Daoy (cell line): ENCODE measurements around the gene ZNF358. TPM values are rescaled to one million over a fixed set of nuclear protein-coding genes. Genes with fewer than 3 reads are reported as not detected.

Experiments used
- DNase-seq: peaks from one replicate; pipeline ENCODE4 v3.0.0-alpha.2; 2015; ENCODE audit warnings: low read depth
- total RNA-seq: library from RNA; depleted of rRNA; stranded (reverse); fragments of >200 nt; shearing (Covaris generic); gene quantifications from 2 replicates; pipeline ENCODE4 v1.2.3, GENCODE V29; 2014; rRNA removed

Gene ZNF358
- total RNA-seq, result 16.9 and 37.6 TPM in 2 replicates

- peak; percentile 82 for DNase-seq
Measured at GRCh38 chr19:7515645-7516151, at the start of gene ZNF358. Gene ZNF358 (plus strand): TSS chr19:7516103. CDS start chr19:7519243, 3,140 bp downstream.

GRCh38 chr19:7467009-7467989, 48.6 kb upstream of the ZNF358 start:
- no peak for DNase-seq

DNA sequence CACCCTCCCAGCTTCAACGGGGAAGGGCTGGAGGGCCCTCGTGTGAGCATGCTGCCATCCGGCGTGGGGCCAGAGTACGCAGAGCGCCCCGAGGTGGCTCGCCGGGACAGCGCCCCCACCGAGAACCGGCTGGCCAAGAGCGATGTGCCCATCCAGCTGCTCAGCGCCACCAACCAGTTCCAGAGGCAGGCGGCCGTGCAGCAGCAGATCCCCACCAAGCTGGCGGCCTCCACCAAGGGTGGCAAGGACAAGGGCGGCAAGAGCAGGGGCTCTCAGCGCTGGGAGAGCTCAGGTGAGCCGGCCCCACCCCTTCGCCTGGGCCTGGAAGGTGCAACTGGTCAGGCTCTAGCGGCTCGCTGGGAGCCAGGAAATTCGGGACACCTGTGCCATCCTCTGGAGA, 47.1 kb upstream of the ZNF358 start:
- no peak for DNase-seq

DNA sequence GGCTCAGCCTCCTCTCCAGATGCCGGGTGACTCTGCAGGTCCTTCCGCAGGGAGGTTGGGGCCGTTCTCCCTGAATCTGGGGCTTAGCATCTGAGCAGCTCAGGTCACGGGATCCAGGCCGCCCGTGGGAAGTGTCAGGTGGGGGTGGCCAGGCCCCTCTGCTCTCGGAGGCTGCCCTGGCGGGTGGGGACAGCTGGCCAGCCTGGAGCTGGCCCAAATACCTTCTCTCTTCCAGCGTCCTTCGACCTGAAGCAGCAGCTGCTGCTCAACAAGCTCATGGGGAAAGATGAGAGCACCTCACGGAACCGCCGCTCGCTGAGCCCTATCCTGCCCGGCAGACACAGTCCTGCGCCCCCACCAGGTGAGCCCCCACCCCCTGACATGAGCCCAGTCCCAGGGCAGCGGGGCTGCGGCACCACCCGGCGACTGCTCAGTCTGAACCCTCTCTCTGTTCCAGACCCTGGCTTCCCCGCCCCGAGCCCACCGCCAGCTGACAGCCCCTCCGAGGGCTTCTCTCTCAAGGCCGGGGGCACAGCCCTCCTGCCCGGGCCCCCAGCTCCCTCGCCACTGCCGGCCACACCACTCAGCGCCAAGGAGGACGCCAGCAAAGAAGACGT, 46.1 kb upstream of the ZNF358 start:
- no peak for DNase-seq

GRCh38 chr19:7470540-7471305, 45.2 kb upstream of the ZNF358 start:
- DNase-seq, result no peak

GRCh38 chr19:7471696-7472615, 43.9 kb upstream of the ZNF358 start:
- DNase-seq, result no peak

DNA sequence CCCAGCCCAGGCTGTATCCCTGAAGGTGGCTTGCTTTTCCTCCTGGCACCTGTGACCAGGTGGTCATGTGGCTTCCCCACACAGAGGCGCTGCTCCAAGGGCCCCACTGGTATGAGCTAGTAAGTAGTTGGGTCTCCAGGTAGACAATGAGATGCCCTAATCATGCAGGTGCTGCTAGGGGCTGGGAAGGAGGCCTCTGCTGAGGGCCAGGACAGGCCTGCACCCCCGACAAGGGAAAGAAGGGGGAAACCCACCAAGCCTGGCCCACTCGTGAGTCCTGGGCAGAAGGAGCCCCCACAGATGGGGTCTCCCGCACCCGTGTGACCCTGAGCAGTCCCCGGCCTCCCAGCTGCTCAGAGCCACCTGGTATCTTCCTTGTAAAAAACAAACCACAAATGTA, 40.2 kb upstream of the ZNF358 start:
- no peak for DNase-seq

- no peak for DNase-seq
Measured at GRCh38 chr19:7476241-7476640, 39.7 kb upstream of the ZNF358 start.

GRCh38 chr19:7476777-7477494, 39.0 kb upstream of the ZNF358 start:
- DNase-seq, result no peak

GRCh38 chr19:7477758-7478157, 38.1 kb upstream of the ZNF358 start:
- no peak for DNase-seq

DNA sequence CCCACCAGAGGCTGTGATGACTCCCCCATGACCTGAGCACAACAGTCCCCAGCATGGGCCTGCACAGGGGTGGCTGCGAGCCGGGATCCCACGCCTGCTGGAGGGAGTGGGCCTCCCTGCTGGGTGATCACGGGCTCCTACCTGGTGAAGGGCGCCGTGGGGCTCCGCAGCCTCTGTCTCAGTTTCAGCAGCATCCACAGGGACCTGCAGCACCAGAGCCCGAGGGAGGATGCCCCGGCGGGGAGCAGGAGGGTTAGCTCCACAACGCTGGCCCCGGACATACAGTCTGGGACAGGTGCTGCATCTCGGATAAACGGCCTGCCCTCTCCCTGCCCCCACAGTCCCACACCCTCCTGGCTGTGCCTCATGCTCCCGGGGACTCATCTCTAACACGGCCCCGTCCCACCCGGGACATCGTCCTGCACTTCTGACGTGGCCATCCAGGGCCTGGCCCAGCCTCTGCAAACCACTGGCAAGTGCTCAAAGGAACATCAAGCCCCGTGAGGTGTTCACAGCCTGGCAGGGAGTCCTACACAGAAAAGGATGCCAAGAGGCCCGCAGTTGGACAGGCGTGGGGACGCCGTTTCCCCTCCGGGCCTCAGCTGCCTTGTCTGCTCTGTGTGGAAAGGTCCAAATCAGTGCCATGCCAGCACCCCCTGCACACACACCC, 37.6 kb upstream of the ZNF358 start:
- DNase-seq, result no peak

DNA sequence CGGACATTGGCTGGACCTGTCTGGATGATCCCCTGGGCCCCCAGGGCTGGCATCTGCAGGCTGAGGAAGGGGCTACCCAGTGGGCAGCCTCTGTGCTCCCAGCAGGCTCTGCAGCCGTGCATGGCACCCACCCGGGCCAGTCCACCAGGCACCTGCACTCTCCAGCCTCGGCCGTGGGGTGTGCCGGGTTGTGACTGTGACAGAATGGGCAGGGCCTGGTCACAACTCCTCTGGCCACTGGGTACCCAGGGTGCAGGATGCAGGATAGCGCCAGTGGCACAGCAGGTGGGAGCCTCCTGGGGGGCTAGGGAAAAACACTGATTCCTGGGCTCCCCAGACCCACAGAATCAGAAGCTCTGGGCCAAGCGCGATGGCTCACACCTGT, 37.1 kb upstream of the ZNF358 start:
- DNase-seq, result no peak

DNA sequence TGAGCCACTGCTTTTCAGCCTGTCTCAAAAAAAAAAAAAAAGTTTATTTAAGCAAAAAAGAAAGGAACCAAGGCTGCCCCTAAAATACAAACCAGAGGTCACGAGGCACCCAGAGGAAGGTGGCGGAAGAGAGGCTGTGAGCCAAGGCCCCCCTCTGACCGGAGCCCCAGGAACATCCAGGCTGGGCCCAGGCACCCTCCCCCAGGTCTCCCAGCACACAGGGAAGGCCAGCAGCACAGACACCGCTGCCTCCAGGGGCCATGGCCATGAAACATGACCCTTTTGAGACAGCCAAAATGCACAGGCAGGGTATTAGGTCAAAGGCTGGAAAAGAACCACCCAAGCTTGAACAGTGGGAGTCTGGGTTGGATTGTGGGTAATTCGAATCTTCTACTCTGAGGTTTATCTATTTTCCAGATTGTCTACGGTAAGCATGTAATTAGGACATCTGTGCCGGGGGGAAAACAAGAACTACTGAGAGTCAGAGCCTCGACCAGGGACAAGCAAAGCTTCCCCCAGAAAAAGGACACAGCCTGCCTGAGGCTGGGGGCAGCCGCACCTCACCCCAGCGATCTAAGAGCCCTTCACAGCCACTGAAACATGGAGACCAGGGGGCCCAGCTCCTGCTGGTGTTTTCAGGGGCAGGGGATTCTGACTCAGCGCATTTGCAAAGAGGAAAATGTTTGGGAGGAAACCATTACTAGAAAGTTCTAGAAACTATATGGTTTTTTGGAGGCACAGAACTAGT, 35.5 kb upstream of the ZNF358 start:
- DNase-seq, result no peak

DNA sequence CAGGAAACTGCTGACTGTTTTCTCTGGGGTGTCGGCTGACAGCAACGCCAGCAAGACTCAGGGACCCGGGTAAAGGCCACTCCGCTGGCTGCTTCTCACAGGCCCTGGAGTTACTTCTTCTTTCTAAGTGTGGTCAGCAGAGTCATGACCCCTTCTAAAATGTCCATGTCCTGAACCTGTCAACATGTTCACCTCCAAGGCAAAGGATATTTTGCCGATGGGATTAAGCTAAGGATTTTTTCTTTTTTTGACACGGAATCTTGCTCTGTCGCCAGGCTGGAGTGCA, 35.0 kb upstream of the ZNF358 start:
- DNase-seq, result no peak

- DNase-seq, result peak; percentile 44
Measured at GRCh38 chr19:7482584-7483439, 33.1 kb upstream of the ZNF358 start.

- no peak for DNase-seq
Measured at GRCh38 chr19:7483720-7484201, 32.1 kb upstream of the ZNF358 start.

GRCh38 chr19:7486923-7487322, 29.0 kb upstream of the ZNF358 start:
- DNase-seq, result no peak

- peak; percentile 89 for DNase-seq
Measured at GRCh38 chr19:7488736-7489353, 27.1 kb upstream of the ZNF358 start, which contains the start of gene PEX11G. Gene PEX11G (minus strand): TSS chr19:7489035. CDS start chr19:7489010, 25 bp downstream.
